GM19239 (cell line): ENCODE measurements around the gene STX10.
"Not testable (repeated sequence)": the region's sequence is repeated elsewhere in the genome, so short reads cannot be mapped to it uniquely, and the experiment has no call there.

Experiments used
- DNase-seq: peaks from one replicate; pipeline ENCODE4 v3.0.0; 2011; ENCODE audit warnings: low spot score; ENCODE audit not compliant: insufficient read length
- FAIRE-seq: peaks from 2 replicates; lab custom pipeline; 2011; peaks lifted over from hg19 to GRCh38; lab: Jason Lieb, UNC

STX10 gene, protein sequence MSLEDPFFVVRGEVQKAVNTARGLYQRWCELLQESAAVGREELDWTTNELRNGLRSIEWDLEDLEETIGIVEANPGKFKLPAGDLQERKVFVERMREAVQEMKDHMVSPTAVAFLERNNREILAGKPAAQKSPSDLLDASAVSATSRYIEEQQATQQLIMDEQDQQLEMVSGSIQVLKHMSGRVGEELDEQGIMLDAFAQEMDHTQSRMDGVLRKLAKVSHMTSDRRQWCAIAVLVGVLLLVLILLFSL

DNA sequence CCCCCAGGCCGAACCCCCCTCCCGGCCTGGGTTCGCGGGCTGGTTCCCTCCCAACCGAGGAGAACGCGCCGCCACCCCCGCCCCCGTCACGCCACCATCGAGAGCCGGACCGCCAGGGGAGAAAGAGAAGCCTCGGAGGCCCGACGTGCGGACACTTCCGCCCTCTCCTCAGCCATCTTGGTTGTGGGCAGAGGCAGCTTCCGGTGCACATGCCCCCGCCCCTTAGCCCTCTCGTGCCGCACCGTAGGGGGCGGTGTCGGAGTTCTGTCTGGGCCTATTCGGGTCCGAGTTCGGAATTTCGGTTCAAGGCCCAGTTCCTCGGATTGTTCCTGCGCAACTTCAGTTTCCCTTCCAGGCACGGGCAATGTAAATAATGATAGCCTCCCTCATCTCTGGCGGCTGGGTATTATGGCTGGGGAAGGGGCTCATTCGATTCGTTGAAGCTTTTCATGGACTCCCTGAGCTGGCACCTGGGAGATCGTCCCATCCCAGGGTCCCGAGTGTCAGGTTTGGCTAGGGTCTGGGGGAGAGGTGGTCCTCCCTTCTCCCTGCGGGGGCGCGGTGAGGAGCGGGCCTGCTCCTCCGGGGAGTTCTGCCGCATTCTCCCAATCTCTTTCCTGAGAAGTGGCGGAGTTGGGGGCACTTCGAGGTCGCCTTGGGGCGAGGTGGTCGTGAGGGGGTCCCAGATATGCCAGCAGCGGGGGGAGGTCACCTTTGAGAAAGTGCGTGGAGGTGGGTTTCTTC, at the start of gene STX10, which contains the start of gene IER2:
Gene STX10 (minus strand): TSS at position 189 of the 744 bp plus-strand sequence. CDS start 202 bp downstream, outside the sequence.
Gene IER2 (plus strand): TSS at position 225 of the 744 bp plus-strand sequence. CDS start 2,776 bp downstream, outside the sequence.
- peak; percentile 96 for FAIRE-seq
- peak; percentile 88 for DNase-seq

DNA sequence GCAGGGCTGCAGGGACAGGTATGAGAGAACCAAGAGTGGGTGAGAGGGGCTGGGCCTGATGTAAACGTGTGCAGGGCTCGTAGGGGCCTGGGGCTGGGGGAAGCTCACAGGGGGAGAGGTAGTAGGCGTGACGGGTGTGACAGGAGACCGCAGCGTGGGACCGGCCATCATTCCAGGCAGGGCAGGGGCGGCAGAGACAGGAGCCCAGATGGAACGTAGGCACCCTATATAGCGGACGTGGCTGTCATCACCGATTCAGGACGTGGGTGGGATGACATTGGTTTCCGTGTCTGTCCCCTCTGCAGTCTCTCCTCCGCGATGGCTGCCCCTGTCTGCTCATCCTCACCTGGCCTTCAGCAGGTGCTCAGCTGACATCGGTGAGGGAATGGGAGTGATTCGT, 48.5 kb upstream of the STX10 start:
- DNase-seq (no peak), FAIRE-seq (no peak)

DNA sequence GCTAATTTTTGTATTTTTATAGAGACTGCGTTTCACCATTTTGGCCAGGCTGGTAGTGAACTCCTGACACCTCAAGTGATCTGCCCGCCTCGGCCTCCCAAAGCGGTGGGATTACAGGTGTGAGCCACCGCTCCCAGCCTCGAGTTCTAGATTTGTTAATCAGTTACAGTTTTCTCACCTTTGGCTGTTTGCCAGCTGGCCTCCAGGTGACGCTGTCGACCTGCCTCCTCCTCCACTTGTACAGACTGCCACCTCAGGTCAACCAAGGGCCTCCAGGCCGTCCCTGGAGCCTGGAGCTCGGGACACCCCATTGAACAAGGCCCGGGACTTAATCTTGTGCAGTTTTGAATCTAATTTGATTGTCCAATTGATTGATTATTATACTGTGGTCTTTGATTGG, 45.5 kb upstream of the STX10 start:
- peak; percentile 60 for FAIRE-seq
- DNase-seq = peak; percentile 73

DNA sequence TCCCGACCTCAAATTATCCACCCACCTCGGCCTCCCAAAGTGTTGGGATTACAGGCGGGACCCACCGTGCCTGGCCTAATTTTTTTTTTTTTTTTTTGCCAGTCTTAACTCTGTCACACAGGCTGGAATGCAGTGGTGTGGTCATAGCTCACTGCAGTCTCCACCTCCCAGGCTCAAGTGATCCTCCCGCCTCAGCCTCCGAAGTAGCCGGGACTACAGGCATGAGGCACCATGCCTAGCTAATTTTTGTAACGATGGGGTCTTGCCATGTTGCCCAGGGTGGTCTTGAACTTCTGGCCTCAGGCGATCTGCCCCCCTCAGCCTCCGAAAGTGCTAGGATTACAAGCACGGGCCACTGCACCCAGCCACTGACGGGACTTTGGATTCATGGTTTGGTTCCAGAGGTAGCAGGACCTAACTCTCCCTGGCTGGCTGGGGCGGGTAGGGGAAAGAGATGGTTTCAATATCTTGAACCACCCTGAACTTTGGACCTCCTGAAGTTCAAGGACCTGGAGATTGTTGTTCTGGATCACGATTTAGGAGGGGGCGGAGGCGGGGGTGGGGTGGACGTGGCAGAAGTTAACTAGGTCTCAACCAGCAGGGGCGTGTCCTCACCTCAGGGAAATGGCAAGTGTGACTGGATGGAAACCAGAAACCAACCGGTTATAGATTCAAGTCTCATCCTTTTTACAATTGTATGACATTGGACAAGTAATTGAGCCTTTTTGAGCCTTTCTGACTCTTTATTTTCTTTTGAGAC, 40.8 kb upstream of the STX10 start:
- FAIRE-seq = no peak
- no peak for DNase-seq

DNA sequence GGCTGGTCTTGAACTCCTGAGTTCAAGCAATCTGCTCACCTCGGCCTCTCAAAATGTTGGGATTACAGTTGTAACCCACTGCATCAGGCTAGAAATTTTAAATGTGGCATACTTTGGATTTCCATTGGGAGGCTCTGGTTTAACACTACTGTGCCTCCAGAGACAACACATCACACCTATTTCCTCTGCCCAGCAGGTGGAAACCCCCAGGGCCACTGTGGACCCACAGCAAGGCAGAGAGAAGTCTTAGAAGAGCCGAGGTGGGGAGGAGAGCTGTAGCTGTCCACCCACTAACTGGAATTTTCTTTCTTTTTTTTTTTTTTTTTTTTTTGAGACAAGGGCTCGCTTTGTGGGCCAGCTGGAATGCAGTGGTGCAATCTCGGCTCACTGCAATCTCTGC, 39.4 kb upstream of the STX10 start:
- FAIRE-seq (no peak), DNase-seq (no peak)

DNA sequence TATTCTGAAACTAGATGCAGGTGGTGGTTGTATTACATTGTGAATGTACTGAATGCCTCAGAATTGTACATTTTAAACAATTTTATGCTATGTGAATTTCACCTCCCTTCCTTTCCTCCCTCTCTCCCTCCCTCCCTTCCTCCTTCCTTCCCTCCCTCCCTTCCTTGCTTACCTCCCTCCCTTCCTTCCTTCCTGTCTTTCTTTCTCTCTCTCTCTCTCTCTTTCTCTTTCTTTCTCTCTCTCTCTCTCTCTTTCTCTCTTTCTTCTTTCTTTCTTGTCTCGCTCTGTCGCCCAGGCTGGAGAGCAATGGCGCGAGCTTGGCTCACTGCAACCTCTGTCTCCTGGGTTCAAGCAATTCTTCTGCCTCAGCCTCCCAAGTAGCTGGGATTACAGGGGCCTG, 37.2 kb upstream of the STX10 start:
- FAIRE-seq (no peak), DNase-seq (no peak)

DNA sequence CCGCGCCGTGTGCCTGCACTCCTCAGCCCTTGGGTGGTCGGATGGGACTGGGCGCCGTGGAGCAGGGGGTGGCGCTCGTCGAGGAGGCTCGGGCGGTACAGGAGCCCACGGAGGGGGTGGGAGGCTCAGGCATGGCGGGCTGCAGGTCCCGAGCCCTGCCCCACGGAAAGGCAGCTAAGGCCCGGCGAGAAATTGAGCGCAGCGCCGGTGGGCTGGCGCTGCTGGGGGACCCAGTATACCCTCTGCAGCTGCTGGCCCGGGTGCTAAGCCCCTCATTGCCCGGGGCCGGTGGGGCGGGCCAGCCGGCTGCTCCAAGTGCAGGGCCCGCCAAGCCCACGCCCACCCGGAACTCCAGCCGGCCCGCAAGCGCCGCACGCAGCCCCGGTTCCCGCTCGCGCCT, 36.5 kb upstream of the STX10 start:
- FAIRE-seq, DNase-seq: not testable (repeated sequence)

DNA sequence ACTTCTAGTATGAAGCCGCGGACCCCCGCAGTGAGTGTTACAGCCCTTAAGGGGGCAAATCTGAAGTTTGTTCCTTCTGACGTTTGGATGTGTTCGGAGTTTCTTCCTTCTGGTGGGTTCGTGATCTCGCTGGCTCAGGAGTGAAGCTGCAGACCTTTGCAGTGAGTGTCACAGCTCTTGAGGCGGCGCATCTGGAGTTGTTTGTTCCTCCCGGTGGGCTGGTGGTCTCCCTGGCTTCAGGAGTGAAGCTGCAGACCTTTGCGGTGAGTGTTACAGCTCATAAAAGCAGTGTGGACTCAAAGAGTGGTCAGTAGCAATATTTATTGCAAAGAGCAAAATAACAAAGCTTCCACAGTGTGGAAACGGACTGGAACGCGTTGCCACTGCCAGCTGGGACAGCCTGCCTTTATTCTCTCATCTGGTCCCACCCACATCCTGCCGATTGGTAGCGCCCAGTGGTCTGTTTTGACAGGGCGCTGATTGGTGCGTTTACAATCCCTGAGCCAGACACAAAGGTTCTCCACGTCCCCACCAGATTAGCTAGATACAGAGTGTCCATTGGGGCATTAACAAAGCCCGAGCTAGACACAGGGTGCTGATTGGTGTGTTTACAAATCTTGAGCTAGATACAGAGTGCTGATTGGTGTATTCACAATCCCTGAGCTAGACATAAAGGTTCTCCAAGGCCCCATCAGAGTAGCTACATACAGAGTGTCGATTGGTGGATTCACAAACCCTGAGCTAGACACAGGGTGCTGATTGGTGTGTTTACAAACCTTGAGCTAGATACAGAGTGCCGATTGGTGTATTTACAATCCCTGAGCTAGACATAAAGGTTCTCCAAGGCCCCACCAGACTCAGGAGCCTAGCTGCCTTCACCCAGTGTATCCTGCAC, 35.8 kb upstream of the STX10 start:
- not testable (repeated sequence) for FAIRE-seq, DNase-seq

DNA sequence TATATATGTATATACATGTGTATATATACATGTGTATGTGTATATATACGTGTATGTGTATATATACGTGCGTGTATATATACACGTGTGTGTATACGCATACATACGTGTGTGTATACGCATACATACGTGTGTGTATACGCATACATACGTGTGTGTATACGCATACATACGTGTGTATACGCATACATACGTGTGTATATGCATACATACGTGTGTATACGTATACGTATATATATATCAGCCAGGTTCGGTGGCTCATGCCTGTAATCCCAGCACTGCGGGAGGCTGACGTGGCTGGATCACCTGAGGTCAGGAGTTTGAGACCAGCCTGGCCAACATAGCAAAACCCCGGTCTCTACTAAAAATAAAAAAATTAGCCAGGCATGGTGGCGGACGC, 34.8 kb upstream of the STX10 start:
- FAIRE-seq, DNase-seq: not testable (repeated sequence)

DNA sequence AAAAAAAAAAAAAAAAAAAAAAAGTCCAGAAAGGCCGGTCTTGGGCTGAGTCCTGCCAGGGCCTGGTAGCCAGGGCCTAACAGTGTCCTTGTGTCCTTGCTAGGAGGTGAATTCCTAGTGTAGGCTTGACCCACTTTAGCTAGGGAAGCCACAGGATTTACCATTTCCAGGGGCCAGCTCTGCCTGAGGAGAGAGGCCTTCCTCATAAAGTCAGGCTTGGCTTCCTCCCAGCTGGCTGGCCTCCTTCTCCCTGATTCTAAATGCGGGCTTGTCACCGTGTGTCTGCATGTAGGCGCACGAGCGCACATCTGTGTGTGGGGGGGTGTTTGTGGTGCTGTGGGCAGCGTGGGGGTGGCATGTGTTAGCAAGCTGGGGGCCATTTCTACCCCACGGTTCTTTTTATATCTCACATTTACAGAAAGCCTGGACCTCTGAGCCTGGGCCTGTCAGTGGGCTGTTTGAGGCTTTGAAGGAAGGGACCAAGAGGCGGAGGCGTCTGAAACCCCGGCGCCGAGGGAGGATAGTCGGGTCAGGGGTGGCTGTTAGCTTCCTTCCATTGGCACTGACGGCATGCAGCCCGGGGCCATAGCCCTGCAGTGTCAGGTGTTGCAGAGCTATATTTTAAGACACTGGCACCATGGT, 31.7 kb upstream of the STX10 start:
- no peak for DNase-seq
- peak; percentile 92 for FAIRE-seq

DNA sequence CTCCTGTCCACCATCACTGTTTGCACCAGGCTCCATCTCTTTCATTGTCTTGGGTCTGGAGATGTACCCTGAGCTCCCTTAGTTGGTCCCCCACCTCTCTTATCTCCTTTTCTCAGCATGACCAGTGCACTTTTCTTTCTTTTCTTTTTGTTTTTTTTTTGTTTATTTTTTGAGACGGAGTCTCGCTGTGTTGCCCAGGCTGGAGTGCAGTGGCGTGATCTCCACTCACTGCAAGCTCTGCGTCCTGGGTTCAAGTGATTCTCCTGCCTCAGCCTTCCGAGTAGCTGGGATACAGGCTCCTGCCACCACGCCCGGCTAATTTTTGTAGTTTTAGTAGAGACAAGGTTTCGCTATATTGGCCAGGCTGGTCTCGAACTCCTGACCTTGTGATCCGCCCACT, 28.1 kb upstream of the STX10 start:
- not testable (repeated sequence) for DNase-seq, FAIRE-seq

DNA sequence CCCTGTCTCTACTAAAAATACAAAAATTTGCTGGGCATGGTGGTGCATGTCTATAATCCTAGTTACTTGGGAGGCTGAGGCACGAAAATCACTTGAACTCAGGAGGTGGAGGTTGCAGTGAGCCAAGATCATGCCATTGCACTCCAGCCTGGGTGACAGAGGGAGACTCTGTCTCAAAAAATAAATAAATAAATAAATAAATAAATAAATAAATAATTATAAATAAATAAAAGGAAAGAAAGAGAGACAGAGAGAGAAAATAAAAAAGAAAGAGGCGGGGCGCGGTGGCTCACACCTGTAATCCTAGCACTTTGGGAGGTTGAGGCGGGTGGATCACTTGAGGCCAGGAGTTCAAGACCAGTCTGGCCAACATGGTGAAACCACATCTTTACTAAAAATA, 27.4 kb upstream of the STX10 start:
- not testable (repeated sequence) for DNase-seq, FAIRE-seq

DNA sequence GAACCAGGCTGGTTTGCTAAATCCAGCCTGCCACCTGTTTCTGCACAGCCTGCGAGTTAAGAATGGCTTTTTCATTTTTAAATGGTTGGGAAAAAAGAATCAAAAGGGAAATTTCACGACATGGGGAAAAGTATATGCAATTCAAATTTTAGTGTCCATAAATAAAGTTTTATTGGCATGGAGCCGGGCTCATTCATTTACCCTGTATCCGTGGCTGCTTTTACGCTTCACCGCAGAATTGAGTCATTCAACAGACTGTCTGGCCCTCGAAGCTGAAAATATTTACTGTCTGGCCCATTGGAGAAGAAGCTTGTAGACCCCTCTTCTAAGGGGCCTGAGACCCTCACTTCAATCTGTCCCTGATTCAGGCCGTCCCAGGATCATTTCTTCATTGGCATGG, 26.2 kb upstream of the STX10 start:
- no peak for FAIRE-seq
- DNase-seq = no peak

DNA sequence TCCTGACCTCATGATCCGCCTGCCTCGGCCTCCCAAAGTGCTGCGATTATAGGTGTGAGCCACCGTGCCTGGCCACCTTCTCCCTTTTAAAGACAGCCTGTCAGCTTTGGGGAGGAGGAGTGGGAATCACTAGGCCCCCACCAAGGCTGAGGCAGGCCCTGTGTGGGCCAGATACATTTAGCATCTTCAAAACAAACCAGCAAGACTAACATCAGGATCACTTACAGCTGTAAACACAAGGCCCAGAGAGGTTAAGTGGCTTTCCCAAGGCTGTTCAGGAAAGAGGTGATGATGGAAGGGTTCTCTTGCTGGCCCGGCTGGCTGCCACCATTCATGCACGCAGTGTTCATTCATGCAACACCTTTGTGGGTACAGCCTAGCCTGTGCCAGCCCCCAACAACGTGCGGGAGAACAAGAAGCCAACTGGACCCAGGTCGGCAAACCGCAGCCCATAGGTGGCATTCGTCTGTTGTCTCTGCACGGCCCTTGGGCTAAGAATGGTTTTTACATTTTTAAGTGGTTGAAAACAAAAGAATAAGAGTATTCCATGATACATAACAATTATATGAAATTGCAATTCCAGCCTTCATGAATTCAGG, 23.1 kb upstream of the STX10 start:
- FAIRE-seq = no peak
- DNase-seq = no peak

DNA sequence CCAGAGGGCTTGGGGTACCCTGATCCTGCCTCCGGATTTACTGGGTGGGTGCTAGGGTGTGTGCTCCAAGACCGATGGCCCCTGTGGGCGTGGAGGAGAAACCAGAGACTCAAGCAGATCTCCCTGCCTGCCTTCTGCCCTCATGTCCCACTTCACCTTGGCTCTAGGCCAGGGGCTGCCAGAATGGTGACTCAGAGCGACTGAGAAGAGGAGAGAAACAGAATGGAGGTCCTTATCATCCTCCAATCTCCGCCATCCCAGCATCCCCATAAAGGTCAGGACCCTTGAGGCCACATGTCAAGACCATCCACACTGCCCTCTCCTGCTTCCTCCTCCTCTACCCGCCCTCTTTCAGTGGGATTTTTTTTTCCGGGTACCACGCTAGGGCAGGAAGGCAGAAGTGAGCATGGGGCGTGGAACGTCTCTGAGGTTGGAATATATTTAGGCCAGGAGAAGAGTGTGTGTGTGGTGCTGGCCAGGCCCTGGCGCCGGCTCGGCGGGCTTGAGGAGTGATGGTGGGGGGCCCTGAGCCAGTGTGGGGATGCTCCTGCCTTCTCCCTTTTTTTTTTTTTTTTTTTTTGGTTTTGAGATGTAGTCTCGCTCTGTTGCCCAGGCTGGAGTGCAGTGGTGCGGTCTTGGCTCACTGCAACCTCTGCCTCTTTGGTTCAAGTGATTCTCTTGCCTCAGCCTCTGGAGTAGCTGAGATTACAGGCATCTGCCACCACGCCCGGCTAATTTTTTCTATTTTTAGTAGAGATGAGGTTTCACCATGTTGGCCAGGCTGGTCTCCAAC, 22.4 kb upstream of the STX10 start:
- FAIRE-seq = peak; percentile 49
- DNase-seq = no peak

DNA sequence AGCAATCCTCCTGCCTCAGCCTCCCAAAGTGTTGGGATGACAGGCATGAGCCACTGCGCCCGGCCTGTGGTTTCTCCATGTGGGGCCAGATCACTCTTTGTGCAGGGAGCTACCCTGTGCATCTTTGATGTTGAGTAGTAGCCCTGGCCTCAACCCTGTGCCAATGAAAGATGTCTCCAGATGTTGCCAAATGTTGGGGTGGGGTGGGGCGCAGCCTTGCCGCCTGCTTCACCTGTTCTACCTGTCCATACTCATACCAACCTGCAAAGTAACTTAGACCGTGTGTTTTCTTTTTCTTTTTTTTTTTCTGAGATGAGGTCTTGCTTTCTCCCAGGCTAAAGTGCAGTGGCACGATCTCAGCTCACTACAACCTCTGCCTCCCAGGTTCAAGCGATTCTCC, 21.0 kb upstream of the STX10 start:
- FAIRE-seq (no peak), DNase-seq (no peak)

DNA sequence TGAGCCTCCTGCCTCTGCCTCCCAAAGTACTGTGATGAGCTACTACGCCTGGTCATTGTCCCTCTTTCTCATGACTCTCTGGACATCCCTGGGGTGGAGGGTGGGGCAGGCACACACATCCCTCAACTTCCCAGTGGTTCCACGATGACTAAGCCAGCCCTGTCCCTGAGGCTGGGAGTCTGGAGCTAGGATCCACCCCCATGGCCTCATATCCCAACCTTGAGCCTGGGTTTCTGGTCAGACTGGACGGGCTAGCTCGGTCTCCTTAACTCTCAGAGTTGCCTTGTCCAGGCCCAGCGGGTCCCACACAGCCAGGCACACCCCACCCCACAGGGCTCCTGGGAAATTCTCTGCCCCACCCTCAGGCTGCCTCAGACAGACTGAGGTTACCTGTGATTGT, 19.6 kb upstream of the STX10 start:
- DNase-seq (no peak), FAIRE-seq (no peak)

DNA sequence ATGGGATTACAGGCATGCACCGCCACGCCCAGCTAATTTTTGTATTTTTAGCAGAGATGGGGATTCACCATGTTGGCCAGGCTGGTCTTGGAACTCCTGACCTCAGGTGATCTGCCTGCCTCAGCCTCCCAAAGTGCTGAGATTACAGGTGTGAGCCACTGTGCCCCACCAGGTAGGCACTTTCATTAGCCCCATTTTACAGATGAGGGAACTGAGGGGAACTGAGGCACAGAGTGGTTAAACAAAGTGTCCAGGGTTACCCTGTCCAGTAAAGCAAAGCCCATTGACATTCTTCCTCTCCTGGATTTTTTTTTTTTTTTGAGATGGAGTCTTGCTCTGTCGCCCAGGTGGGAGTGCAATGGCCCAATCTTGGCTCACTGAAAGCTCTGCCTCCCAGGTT, 16.0 kb upstream of the STX10 start:
- FAIRE-seq, DNase-seq: not testable (repeated sequence)
